Vagina (tissue), 2 donors: Measurements from ENCODE around the gene MGAT3. TPM values are rescaled to one million over a fixed set of nuclear protein-coding genes. Genes with fewer than 3 reads are reported as not detected.

Experiments
- DNase-seq, 2 donors: peaks; one replicate each; pipeline ENCODE4 v3.0.0-alpha.2; 2017; ENCODE audit errors: extremely low spot score in 2 of 2
- H3K27ac ChIP-seq: fragments of 200-600 bp; sonication (generic); one replicate; pipeline ENCODE4 v1.5.1; 2019
- H3K27me3 ChIP-seq: fragments of 200-600 bp; sonication (generic); one replicate; pipeline ENCODE4 v1.5.1; 2019
- H3K36me3 ChIP-seq, 2 donors: fragments of 200-600 bp; sonication (generic); one replicate each; pipeline ENCODE4 v1.5.1; 2017 to 2019
- H3K4me1 ChIP-seq: fragments of 200-600 bp; sonication (generic); one replicate; pipeline ENCODE4 v1.5.1; 2019
- H3K4me3 ChIP-seq, 2 donors: fragments of 200-600 bp; sonication (generic); 1 replicate in 1 of 2; 2 replicates in 1 of 2; pipeline ENCODE4 v1.5.1; 2016 to 2019
- H3K9me3 ChIP-seq: fragments of 200-600 bp; sonication (generic); one replicate; pipeline ENCODE4 v1.5.1; 2019
- CTCF ChIP-seq, 3 experiments: fragments of 450-650 bp in 2 of 3; fragments of 200-600 bp in 1 of 3; sonication (generic) in 1 of 3; IDR thresholded peaks; one replicate each; pipeline ENCODE4 v1.5.1; 2017 to 2019; ENCODE audit warnings: antibody characterized with exemption in 3 of 3, mild to moderate bottlenecking in 2 of 3, moderate library complexity in 2 of 3
- POLR2A ChIP-seq, 2 donors: fragments of 450-650 bp; IDR thresholded peaks; one replicate each; pipeline ENCODE4 v1.6.1; 2017; ENCODE audit warnings: antibody characterized with exemption in 2 of 2, mild to moderate bottlenecking in 2 of 2, moderate library complexity in 2 of 2
- POLR2AphosphoS5 ChIP-seq, 2 donors: sonication (generic); formaldehyde crosslinking; IDR thresholded peaks; one replicate each; pipeline ENCODE4 v1.9.0; 2017; ENCODE audit warnings: antibody characterized with exemption in 2 of 2, mild to moderate bottlenecking in 2 of 2, low read depth in 1 of 2; ENCODE audit not compliant: insufficient read depth in 1 of 2
- intact Hi-C: fragments of 100-400 bp; cut with DNase I; formaldehyde crosslinking; loops from one replicate; pipeline ENCODE4 v1.15.1; 2023
- total RNA-seq: library from RNA; depleted of rRNA; stranded (reverse); fragments of >200 nt; gene quantifications from one replicate; pipeline ENCODE4 v1.2.3, GENCODE V29; 2016

Gene MGAT3
- total RNA-seq, 1 donor from 2014 or later, result 0.98 TPM

GRCh38 chr22:39522567-39523300 lies 65.9 kb downstream of the MGAT3 start:
- peak overlapping the region; percentile 99 for H3K27ac ChIP-seq
- DNase-seq, result no peak
- intact Hi-C loops, result loop anchor here (10.0 kb wide), 1 partner anchor 348 kb away; no protein-coding TSS in a partner anchor
- H3K4me3 ChIP-seq, result peak overlapping the region; percentile 87 to 97
- H3K4me1 ChIP-seq, result peaks cover 72% of the 10 kb centered on the region
- no peaks in the 10 kb centered on the region for H3K9me3 ChIP-seq
- TF ChIP-seq CTCF (IDR thresholded peaks at IDR 0.05) (no peak), POLR2AphosphoS5 (IDR thresholded peaks at IDR 0.05; ENCODE audit: insufficient read depth in 1 of 2, low read depth in 1 of 2) (no peak), POLR2A (IDR thresholded peaks at IDR 0.05) (no peak)
- no peaks in the 10 kb centered on the region for H3K27me3 ChIP-seq
- peaks cover 0 to 32% of the 10 kb centered on the region in 2 donors for H3K36me3 ChIP-seq

GRCh38 chr22:39524089-39524752 lies 67.4 kb downstream of the MGAT3 start:
- intact Hi-C loops, result loop anchor here (10.0 kb wide), 1 partner anchor 349 kb away; no protein-coding TSS in a partner anchor
- H3K36me3 ChIP-seq, result peaks cover 0 to 32% of the 10 kb centered on the region in 2 donors

GRCh38 chr22:39524753-39525657 lies 68.2 kb downstream of the MGAT3 start:
- Histone ChIP-seq H3K36me3 (peaks cover 0 to 37% of the 10 kb centered on the region in 2 donors), H3K27me3 (no peaks in the 10 kb centered on the region), H3K27ac (peak overlapping the region; percentile 21), H3K9me3 (no peaks in the 10 kb centered on the region), H3K4me3 (no peak overlapping the region), H3K4me1 (peaks cover 85% of the 10 kb centered on the region)
- no peak for TF ChIP-seq POLR2A (IDR thresholded peaks at IDR 0.05)
- TF ChIP-seq POLR2AphosphoS5 (IDR thresholded peaks at IDR 0.05; ENCODE audit: insufficient read depth in 1 of 2, low read depth in 1 of 2), result no peak
- TF ChIP-seq CTCF (IDR thresholded peaks at IDR 0.05), result no peak
- no peak for DNase-seq
- intact Hi-C loops, result loop anchor here (10.0 kb wide), 1 partner anchor 350 kb away; no protein-coding TSS in a partner anchor

More at GRCh38 chr22:39524089-39524752, 67.4 kb downstream of the MGAT3 start:
- Histone ChIP-seq H3K4me3 (peak overlapping the region; percentile 8 to 87), H3K9me3 (no peaks in the 10 kb centered on the region), H3K27ac (peak overlapping the region; percentile 99), H3K4me1 (peaks cover 80% of the 10 kb centered on the region), H3K27me3 (no peaks in the 10 kb centered on the region)
- no peak for DNase-seq
- no peak for TF ChIP-seq POLR2AphosphoS5 (IDR thresholded peaks at IDR 0.05; ENCODE audit: insufficient read depth in 1 of 2, low read depth in 1 of 2)
- no peak for TF ChIP-seq POLR2A (IDR thresholded peaks at IDR 0.05)
- TF ChIP-seq CTCF (IDR thresholded peaks at IDR 0.05), result no peak

- DNase-seq, result no peak
- Histone ChIP-seq H3K27ac (peak overlapping the region; percentile 7), H3K36me3 (peaks cover 0 to 37% of the 10 kb centered on the region in 2 donors), H3K9me3 (no peaks in the 10 kb centered on the region), H3K27me3 (no peaks in the 10 kb centered on the region), H3K4me3 (no peak overlapping the region), H3K4me1 (peaks cover 91% of the 10 kb centered on the region)
- TF ChIP-seq CTCF (IDR thresholded peaks at IDR 0.05) (no peak), POLR2AphosphoS5 (IDR thresholded peaks at IDR 0.05; ENCODE audit: insufficient read depth in 1 of 2, low read depth in 1 of 2) (no peak), POLR2A (IDR thresholded peaks at IDR 0.05) (no peak)
- intact Hi-C loops, result loop anchor here (10.0 kb wide), 1 partner anchor 351 kb away; no protein-coding TSS in a partner anchor
Observed at GRCh38 chr22:39525658-39525975, 68.8 kb downstream of the MGAT3 start.
